GM18505 (cell line): ENCODE data around the gene PPM1K.
A peak's percentile ranks its signal among the peaks of the same experiment; 100 is the strongest.
"Not testable (repeated sequence)": the region's sequence is repeated elsewhere in the genome, so short reads cannot be mapped to it uniquely, and the experiment has no call there.

Source experiments
- ATAC-seq: cut with Tn5 transposase; IDR thresholded peaks from one replicate; pipeline ENCODE4 v1.9.1; 2021; ENCODE audit not compliant: unreplicated experiment
- POLR2A ChIP-seq: IDR thresholded peaks from 4 replicates; pipeline ENCODE4 v1.6.1; 2011; ENCODE audit warnings: borderline replicate concordance; ENCODE audit not compliant: insufficient read depth, insufficient read length; ENCODE audit errors: extremely low read depth

The PPM1K gene

DNA sequence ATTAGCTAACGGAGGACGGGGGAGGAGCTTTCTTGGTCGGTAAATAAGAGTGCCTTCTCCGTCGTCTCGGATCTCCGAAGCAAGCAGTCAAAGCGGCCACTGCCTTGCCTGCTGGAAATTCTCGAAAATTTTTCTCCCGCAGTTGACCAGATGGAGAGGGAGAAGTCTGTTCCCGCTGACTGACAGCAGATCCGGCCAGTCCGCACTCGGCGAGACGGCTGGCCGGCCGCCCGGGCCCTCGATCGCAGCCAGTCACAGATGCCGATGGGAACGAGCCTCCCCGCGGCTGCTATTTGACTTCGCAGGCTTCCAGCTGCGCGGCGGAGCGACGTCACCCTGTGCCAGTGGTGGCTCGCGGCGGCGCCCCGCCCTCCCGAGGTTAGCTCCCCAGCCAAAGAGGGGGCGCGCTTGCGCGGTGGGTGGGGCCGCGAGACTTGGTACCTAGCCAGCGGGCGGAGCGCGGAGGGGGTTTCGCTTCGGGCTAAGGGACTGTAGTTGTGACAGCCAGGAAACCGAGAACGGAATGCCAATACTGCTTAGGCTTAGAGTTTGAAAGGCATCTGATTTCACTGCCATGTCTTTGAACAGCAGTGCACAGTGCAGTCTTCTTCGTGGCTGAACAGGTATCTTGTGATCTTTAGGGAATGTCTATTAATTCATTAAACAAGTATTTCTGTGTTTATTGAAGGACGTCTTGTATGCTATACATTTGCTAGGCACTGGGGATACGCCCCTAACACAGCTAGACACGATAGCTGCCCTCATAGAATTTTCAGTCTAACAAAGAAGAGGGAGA is at the start of gene PPM1K:
Gene PPM1K (minus strand): TSS at position 123 of the 796 bp plus-strand sequence. CDS start 5,978 bp downstream, outside the sequence.
- peak; percentile 65 for TF ChIP-seq POLR2A
- ATAC-seq, result peak; percentile 87

DNA sequence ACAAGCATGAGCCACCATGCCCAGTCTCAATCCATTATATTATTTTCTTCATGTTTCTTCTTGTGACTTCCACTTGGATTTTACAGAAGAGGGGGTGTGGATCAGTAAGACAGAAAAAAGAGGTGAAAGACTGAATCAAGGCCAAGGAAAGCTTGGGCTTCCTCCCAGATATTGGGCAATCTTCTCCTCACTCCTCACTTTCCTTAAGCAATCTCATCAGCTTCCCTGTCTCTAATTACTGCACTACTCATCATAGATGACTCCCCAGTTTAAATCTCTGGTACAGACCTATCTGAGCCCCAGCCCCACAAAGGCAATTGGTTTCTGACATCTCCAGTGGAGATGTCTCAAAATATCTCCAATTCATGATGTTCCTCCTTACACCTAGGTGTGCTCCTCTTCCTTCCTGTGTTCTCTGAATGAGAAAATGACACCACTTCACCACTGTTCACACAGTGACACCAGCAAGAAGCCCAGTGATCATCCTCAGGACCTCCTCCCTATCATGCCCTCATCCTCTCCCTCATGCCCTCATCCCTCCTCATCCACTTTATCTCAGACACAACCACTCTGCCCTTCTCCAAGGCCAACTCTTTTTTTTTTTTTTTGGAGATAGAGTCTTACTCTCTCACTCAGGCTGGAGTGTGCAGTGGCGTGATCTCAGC is 49.5 kb upstream of the PPM1K start:
- no peak for ATAC-seq
- TF ChIP-seq POLR2A, result no peak

GRCh38 chr4:88327665-88328064 is 43.3 kb upstream of the PPM1K start:
- no peak for TF ChIP-seq POLR2A
- no peak for ATAC-seq

DNA sequence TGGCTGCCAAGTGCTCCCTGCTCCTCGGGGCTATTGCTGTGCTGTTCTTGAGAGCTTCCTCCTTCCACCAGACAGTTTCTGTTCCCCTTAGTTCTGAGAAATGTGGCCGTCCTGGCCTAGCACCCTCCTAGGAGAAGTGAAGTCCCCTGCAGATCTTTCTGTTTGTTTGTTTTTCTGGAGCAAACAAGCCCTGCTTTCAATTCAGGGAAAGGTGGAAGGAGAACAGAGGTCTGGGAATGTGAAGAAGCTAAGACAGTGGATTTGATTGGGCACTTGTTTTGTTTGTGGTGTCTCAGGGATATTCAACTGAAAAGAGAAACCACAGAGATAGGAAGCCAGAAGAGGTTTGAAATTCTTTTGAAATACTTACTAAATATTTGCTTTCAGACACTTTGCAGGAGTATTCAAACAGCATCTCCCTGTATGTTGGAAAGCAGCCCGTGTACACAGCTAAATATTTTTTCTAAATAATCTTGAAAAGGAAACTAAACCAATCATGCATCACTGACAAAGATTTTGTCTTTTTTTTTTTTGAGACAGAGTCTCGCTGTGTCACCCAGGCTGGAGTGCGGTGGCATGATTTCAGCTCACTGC is 36.5 kb upstream of the PPM1K start:
- peak; percentile 98 for ATAC-seq
- TF ChIP-seq POLR2A, result peak; percentile 46

DNA sequence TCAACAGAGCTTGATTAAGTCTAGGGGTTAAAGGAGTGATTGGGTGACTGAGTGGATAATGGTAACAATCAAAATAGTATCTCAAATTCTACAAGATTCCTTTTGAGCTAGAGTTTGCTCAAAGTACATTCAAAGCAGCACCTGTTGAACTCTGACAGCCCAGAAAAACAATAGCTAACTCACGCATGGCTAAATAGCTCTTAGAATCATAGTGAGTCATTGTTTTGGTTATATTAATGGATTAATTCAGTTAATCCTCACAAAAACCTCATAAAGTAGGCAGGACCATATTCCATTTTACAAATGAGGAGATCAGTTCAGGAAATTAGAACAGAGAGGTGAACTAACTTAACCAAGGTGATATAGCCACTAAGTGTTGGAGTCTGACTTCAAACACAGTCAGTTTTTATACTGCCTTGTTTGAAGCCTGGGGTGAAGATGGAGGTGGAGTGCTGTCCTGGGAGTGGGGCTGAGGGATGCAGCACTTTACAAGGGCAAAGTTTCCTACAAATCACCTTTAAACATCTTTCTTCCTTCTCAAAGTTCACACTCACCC is 35.9 kb upstream of the PPM1K start:
- TF ChIP-seq POLR2A, result no peak
- peak; percentile 50 for ATAC-seq

DNA sequence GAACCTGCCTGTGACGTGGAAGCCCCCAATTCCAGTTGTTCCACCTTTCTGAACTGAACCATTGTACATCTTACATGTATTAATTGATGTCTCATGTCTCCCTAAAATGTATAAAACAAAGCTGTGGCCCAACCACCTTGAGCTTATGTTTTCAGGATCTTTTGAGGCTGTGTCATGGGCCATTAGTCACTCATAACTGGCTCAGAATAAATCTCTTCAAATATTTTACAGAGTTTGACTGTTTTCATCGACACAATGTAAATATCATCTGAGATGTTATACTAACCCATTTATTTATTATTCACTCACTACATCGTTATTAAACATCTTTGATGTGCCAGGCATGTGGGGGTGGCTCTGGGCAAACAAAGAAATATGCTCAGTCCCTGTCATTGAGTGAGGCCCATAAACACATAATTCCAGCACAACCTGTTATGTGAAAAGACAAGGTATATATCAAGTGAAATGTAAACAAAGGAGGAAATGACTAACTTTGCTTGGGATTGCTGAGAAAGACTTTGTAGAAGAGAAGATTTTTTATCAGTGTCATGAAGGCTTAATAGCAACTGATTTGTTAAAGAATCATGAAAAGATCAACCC is 34.5 kb upstream of the PPM1K start:
- ATAC-seq, result no peak

GRCh38 chr4:88315460-88316017 is 31.2 kb upstream of the PPM1K start:
- ATAC-seq, result no peak

More for the DNA sequence above, 34.5 kb upstream of the PPM1K start:
- no peak for TF ChIP-seq POLR2A

DNA sequence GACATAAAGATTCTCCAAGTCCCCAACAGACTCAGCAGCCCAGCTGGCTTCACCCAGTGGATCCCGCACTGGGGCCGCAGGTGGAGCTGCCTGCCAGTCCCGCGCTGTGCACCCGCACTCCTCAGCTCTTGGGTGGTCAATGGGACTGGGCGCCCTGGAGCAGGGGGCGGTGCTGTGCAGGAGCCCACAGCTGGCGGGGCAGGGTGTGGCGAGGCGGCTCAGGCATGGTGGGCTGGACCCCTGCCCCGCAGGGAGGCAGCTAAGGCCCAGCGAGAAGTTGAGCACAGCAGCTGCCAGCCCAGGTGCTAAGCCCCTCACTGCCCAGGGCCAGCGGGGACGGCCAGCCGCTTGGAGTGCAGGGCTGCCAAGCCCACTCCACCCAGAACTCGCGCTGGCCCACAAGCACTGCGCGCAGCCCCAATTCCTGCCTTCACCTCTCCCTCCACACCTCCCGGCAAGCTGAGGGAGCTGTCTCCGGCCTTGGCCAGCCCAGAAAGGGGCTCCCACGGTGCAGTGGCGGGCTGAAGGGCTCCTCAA is 28.8 kb upstream of the PPM1K start:
- not testable (repeated sequence) for ATAC-seq

More at GRCh38 chr4:88315460-88316017, 31.2 kb upstream of the PPM1K start:
- no peak for TF ChIP-seq POLR2A

DNA sequence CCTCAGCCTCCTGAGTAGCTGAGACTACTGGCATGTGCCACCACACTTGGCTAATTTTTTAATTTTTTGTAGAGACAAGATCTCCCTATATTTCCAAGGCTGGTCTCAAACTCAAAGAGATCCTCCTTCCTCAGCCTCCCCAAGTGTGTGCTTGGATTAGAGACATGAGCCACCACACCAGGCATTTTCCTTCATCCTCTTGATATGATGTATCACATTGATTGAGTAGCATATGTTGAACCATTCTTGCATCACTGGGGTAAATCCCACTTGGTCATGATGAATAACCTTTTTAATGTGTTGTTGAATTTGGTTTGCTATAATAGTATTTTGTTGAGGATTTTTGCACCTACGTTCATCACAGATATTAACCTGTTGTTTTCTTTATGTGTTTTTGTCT is 24.2 kb upstream of the PPM1K start:
- ATAC-seq, result no peak
- TF ChIP-seq POLR2A, result no peak

DNA sequence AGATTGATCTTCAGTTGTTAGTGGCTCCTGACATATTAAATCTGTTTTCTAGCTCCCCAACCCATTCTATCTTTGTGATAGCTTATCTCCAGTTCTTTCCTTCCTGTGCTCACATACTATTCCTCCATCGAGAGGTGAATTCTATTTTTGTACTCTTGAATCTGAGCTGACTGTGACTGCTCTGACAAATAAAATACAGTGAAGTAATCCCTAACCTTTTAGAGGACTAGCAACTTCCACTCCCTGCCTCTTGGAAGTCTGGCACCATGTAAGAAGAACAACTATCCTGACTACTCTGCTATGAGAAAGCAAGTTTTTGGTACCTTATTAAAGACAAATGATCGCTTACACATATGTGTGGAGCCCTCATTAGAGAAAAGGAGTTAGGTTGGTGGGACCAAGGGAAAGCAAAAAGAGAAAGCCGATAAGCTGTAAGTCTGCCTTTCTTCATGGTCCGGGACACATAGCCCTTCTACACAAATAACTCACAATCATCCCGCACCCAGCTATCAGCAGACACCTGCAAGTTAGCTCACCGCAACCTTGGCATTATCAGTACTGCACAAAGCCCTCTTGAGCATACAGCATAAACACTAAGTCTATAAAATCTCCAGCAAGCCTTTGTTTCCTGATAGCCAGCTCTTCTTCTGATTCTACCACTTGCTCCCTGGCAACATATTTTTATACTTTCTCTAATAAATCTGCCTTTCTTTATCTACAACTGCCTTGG is 13.5 kb upstream of the PPM1K start:
- no peak for ATAC-seq
- TF ChIP-seq POLR2A, result no peak

GRCh38 chr4:88297212-88297516 is 12.8 kb upstream of the PPM1K start:
- TF ChIP-seq POLR2A, result no peak
- ATAC-seq, result no peak
